ENCODE data around the gene LCN1.

Gene LCN1

DNA sequence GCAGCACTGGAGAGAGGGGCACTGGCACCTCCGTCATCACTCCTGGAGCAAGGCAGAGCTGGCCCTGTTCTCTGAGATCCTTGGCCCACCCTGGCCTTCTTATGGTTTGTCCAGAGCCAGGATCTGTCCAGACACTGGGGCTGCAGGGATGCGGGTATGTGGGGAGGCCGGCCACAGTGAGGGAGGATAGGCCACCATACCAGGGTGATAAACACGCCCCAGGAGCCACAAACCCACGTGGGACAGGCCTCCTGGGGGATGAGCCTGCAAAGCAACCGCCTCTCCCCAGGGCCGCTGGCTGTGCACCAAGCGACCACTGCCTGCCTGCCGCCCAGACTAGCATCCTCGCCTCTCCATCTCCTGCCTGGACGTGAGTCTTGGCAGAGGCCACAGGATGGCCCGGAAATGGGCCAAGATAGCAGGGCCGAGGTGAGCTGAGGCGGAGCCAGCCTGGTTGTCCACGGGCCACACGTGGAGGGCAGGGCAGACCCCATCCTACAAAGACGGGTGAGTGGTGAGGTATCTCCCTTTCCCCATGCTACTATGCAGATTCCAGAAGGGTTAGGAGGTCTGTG, 29.2 kb downstream of the LCN1 start:
- no peaks in the 10 kb centered on the region for H3K36me3 ChIP-seq (ENCODE audit: control insufficient read depth, low read length)

DNA sequence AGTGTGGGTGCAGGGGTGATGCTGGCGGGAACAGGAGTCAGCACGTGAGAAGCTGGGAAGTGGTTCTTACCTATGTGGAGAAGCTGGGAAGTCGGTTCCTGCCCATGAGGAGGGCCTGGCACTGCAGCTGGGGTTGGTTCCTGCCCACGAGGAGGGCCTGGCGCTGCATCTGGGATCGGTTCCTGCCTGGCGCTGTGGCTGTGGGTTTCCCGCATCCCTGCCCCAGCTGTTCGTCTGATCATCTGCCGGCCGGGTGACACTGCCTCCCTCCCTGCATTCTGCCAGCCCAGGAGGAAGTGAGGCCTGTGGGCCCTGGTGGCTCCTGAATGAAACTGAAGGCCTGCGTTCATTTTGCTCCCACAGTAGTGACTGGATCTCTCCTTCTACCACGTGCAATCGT, 29.8 kb downstream of the LCN1 start:
- H3K9me3 ChIP-seq (ENCODE audit: control insufficient read depth, insufficient read depth, low read length): no peaks in the 10 kb centered on the region
- H3K4me3 ChIP-seq (ENCODE audit: low read length): no peak overlapping the region
- no peak for TF ChIP-seq EZH2phosphoT487 (IDR thresholded peaks at IDR 0.05; ENCODE audit: borderline replicate concordance, low read length)
- TF ChIP-seq, protein P1, sequence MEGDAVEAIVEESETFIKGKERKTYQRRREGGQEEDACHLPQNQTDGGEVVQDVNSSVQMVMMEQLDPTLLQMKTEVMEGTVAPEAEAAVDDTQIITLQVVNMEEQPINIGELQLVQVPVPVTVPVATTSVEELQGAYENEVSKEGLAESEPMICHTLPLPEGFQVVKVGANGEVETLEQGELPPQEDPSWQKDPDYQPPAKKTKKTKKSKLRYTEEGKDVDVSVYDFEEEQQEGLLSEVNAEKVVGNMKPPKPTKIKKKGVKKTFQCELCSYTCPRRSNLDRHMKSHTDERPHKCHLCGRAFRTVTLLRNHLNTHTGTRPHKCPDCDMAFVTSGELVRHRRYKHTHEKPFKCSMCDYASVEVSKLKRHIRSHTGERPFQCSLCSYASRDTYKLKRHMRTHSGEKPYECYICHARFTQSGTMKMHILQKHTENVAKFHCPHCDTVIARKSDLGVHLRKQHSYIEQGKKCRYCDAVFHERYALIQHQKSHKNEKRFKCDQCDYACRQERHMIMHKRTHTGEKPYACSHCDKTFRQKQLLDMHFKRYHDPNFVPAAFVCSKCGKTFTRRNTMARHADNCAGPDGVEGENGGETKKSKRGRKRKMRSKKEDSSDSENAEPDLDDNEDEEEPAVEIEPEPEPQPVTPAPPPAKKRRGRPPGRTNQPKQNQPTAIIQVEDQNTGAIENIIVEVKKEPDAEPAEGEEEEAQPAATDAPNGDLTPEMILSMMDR (IDR thresholded peaks at IDR 0.05; ENCODE audit: low read depth, low read length, poor library complexity, severe bottlenecking): no peak
- H3K9me2 ChIP-seq (replicated peaks; ENCODE audit: control insufficient read depth, low read length): no peaks in the 10 kb centered on the region
- H3K4me1 ChIP-seq (ENCODE audit: control insufficient read depth, low read length): no peaks in the 10 kb centered on the region
- H4K20me1 ChIP-seq (ENCODE audit: control insufficient read depth, insufficient read depth, low read depth, low read length): no peaks in the 10 kb centered on the region
- no peak overlapping the region for H3K4me2 ChIP-seq (ENCODE audit: low read length)
- no peaks in the 10 kb centered on the region for H3K36me3 ChIP-seq (ENCODE audit: control insufficient read depth, low read length)
- H3K27me3 ChIP-seq (ENCODE audit: control insufficient read depth, low read length): no peaks in the 10 kb centered on the region
- H3K27ac ChIP-seq (ENCODE audit: low read depth, low read length): no peak overlapping the region
- H3K79me2 ChIP-seq (ENCODE audit: control insufficient read depth, low read length): no peaks in the 10 kb centered on the region
- no peaks in the 10 kb centered on the region for H3F3A ChIP-seq (ENCODE audit: control insufficient read depth, insufficient read depth)

More for the DNA sequence above, 29.2 kb downstream of the LCN1 start:
- H3K79me2 ChIP-seq (ENCODE audit: control insufficient read depth, low read length): no peaks in the 10 kb centered on the region
- no peaks in the 10 kb centered on the region for H3K9me2 ChIP-seq (replicated peaks; ENCODE audit: control insufficient read depth, low read length)
- H3K27ac ChIP-seq (ENCODE audit: low read depth, low read length): no peak overlapping the region
- H3K4me2 ChIP-seq (ENCODE audit: low read length): no peak overlapping the region
- H3K4me3 ChIP-seq (ENCODE audit: low read length): no peak overlapping the region
- H3K27me3 ChIP-seq (ENCODE audit: control insufficient read depth, low read length): no peaks in the 10 kb centered on the region
- TF ChIP-seq, protein P1 (IDR thresholded peaks at IDR 0.05; ENCODE audit: low read depth, low read length, poor library complexity, severe bottlenecking): no peak
- no peak for TF ChIP-seq EZH2phosphoT487 (IDR thresholded peaks at IDR 0.05; ENCODE audit: borderline replicate concordance, low read length)
- H3K4me1 ChIP-seq (ENCODE audit: control insufficient read depth, low read length): no peaks in the 10 kb centered on the region
- H3F3A ChIP-seq (ENCODE audit: control insufficient read depth, insufficient read depth): no peaks in the 10 kb centered on the region
- H3K9me3 ChIP-seq (ENCODE audit: control insufficient read depth, insufficient read depth, low read length): no peaks in the 10 kb centered on the region
- H4K20me1 ChIP-seq (ENCODE audit: control insufficient read depth, insufficient read depth, low read depth, low read length): no peaks in the 10 kb centered on the region

DNA sequence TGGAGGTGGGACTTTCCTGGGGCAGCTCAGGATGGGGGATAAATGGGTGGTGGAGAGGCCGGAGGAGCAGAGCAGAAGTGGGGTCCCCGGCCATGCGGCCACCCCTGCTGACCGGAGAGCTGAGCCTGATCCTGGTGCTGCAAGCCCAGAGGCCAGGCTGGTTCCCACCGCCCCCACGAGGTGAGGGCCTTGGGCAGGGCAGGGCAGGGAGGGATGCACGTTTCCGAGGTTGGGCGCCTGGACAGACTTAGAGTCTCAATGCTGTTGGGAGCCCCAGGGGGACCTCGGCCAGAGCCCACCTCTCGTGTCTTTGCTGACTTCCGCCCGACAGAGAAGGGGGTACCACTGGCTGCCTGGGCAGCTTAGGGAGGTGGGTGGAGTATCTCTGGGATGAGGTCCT, 30.2 kb downstream of the LCN1 start:
- Histone ChIP-seq H3K27me3 (ENCODE audit: control insufficient read depth, low read length) (no peaks in the 10 kb centered on the region), H3K79me2 (ENCODE audit: control insufficient read depth, low read length) (no peaks in the 10 kb centered on the region), H4K20me1 (ENCODE audit: control insufficient read depth, insufficient read depth, low read depth, low read length) (no peaks in the 10 kb centered on the region), H3K36me3 (ENCODE audit: control insufficient read depth, low read length) (no peaks in the 10 kb centered on the region), H3K4me3 (ENCODE audit: low read length) (no peak overlapping the region), H3K4me1 (ENCODE audit: control insufficient read depth, low read length) (no peaks in the 10 kb centered on the region), H3K9me3 (ENCODE audit: control insufficient read depth, insufficient read depth, low read length) (no peaks in the 10 kb centered on the region), H3K9me2 (replicated peaks; ENCODE audit: control insufficient read depth, low read length) (no peaks in the 10 kb centered on the region), H3K27ac (ENCODE audit: low read depth, low read length) (no peak overlapping the region), H3F3A (ENCODE audit: control insufficient read depth, insufficient read depth) (no peaks in the 10 kb centered on the region), H3K4me2 (ENCODE audit: low read length) (no peak overlapping the region)
- TF ChIP-seq, protein P1 (IDR thresholded peaks at IDR 0.05; ENCODE audit: low read depth, low read length, poor library complexity, severe bottlenecking): no peak
- no peak for TF ChIP-seq EZH2phosphoT487 (IDR thresholded peaks at IDR 0.05; ENCODE audit: borderline replicate concordance, low read length)

Measured in DOHH2 (cell line).